C4-2B (cell line): ENCODE measurements around the gene METTL26.

ENCODE experiments used
- H3K27ac ChIP-seq: fragments of 450-650 bp; 2 replicates; pipeline ENCODE4 v1.5.1; 2017
- CTCF ChIP-seq: fragments of 450-650 bp; conservative IDR thresholded peaks from 2 replicates; pipeline ENCODE4 v1.5.1; 2017; ENCODE audit warnings: mild to moderate bottlenecking
- ZFX ChIP-seq: fragments of 450-650 bp; IDR thresholded peaks from 2 replicates; pipeline ENCODE4 v1.6.1; 2017

The METTL26 gene

GRCh38 chr16:644556-644955, 8.5 kb upstream of the METTL26 start:
- peak overlapping the region; percentile 99; the same call in 1 of the 2 replicates for H3K27ac ChIP-seq
- TF ChIP-seq ZFX (no peak), CTCF (no peak)

- no peak for TF ChIP-seq ZFX
- TF ChIP-seq CTCF = no peak
- peak overlapping the region; percentile 99 for H3K27ac ChIP-seq
Observed at GRCh38 chr16:643050-643368, 6.9 kb upstream of the METTL26 start.

GRCh38 chr16:642189-643049, 6.3 kb upstream of the METTL26 start:
- TF ChIP-seq CTCF (no peak), ZFX (peak; percentile 82)
- H3K27ac ChIP-seq = peak overlapping the region; percentile 99

GRCh38 chr16:641326-642188, 5.5 kb upstream of the METTL26 start, which contains the start of gene MCRIP2:
TSS of gene MCRIP2 (plus strand) at chr16:641828. CDS start at chr16:641992, 164 bp downstream.
- H3K27ac ChIP-seq = peak within 1 kb of the TSS; percentile 99
- TF ChIP-seq CTCF = no peak
- no peak for TF ChIP-seq ZFX

- no peak for TF ChIP-seq ZFX
- TF ChIP-seq CTCF = no peak
- H3K27ac ChIP-seq = peak overlapping the region; percentile 99; the same call in 1 of the 2 replicates
Observed at GRCh38 chr16:640614-641013, 4.5 kb upstream of the METTL26 start.

- H3K27ac ChIP-seq = peak overlapping the region; percentile 98; the same call in 1 of the 2 replicates
- TF ChIP-seq CTCF (no peak), ZFX (no peak)
Observed at GRCh38 chr16:638836-639235, 2.7 kb upstream of the METTL26 start.
